BE2C (cell line): ENCODE data around the gene FFAR2.

ENCODE experiments used
- DNase-seq: peaks from one replicate; pipeline ENCODE4 v3.0.0-alpha.2; 2020
- H3K27me3 ChIP-seq: fragments of 250-450 bp; sonication (Bioruptor Pico); 2 replicates; pipeline ENCODE4 v1.5.1; 2020; ENCODE audit warnings: mild to moderate bottlenecking
- H3K36me3 ChIP-seq: fragments of 250-450 bp; sonication (Bioruptor Pico); 2 replicates; pipeline ENCODE4 v1.5.1; 2020; ENCODE audit warnings: mild to moderate bottlenecking
- H3K4me1 ChIP-seq: fragments of 250-450 bp; sonication (Bioruptor Pico); 2 replicates; pipeline ENCODE4 v1.5.1; 2020
- H3K4me3 ChIP-seq: 2 replicates; pipeline ENCODE4 v1.5.1; 2011; ENCODE audit warnings: low read depth, low read length
- H3K9me3 ChIP-seq: fragments of 250-450 bp; sonication (Bioruptor Pico); 2 replicates; pipeline ENCODE4 v1.5.1; 2020
- TF ChIP-seq, protein P1 (sequence below): IDR thresholded peaks from 2 replicates; pipeline ENCODE4 v1.5.1; 2012; ENCODE audit warnings: mild to moderate bottlenecking, low read depth, low read length

Gene FFAR2

DNA sequence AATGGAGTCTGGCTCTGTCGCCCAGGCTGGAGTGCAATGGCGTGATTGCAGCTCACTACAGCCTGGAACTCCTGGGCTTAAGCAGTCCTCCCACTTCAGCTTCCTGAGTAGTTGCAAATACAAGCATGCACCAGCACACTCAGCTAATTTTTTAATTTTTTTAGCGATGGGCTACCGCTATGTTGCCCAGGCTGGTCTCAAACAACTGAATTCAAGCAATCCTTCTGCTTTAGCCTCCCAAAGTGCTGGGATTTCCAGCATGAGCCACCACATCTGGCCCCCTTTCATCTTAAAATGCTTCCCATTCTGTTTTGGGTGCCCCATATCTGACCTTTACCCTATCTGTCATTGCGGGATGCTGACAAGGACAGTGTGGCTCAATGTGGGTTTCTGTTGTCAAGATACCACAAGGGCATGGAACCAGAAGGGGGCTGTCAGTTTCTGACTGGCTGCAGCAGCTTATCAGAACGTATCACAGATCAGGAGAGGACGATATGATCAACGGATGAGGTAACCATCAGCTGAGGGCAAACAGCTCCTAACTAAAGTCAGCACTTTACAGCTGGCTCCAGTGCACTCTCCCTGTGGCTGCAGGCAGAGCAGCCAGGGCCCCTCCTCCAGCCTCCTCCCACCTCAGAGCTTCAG lies 44.8 kb upstream of the FFAR2 start:
- H3K9me3 ChIP-seq, result no peaks in the 10 kb centered on the region
- H3K27me3 ChIP-seq, result no peaks in the 10 kb centered on the region
- H3K4me3 ChIP-seq, result no peak overlapping the region
- DNase-seq, result no peak
- TF ChIP-seq, protein P1, sequence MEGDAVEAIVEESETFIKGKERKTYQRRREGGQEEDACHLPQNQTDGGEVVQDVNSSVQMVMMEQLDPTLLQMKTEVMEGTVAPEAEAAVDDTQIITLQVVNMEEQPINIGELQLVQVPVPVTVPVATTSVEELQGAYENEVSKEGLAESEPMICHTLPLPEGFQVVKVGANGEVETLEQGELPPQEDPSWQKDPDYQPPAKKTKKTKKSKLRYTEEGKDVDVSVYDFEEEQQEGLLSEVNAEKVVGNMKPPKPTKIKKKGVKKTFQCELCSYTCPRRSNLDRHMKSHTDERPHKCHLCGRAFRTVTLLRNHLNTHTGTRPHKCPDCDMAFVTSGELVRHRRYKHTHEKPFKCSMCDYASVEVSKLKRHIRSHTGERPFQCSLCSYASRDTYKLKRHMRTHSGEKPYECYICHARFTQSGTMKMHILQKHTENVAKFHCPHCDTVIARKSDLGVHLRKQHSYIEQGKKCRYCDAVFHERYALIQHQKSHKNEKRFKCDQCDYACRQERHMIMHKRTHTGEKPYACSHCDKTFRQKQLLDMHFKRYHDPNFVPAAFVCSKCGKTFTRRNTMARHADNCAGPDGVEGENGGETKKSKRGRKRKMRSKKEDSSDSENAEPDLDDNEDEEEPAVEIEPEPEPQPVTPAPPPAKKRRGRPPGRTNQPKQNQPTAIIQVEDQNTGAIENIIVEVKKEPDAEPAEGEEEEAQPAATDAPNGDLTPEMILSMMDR, result no peak
- H3K36me3 ChIP-seq, result no peaks in the 10 kb centered on the region
- peaks cover 3% of the 10 kb centered on the region for H3K4me1 ChIP-seq

DNA sequence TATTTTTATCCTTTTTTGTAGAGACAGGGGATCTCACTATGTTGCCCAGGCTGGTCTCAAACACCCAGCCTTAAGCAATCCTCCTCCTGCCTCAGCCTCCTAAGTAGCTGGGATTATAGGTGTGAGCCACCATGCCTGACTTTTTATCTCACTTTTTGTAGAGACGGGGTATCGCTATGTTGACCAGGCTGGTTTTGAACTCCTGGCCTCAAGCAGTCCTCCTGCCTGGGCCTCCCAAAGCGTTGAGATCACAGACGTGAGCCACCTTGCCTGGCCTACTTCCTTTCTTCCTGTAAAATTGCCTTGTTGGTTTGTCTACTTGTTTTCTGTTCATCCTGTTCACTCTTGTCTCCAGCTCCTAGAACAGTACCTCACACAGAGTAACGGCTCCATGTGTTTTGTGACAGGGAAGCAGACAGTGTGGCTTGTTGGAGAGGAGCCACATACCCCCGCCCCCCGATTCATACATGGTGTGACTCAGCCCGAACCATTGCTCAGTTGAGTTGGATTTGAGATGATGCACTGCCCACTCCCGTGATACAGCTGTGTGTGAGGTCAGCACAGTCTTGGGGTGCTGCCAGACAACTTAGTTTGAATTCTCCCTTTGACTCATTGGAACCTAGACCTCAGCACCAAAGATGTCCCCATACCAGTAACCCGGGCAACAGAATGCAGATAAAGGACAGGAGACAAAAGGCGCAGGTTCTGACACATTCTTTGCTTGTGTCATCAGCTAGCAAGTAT lies 43.0 kb upstream of the FFAR2 start:
- no peak overlapping the region for H3K4me3 ChIP-seq
- H3K27me3 ChIP-seq, result no peaks in the 10 kb centered on the region
- no peak for DNase-seq
- TF ChIP-seq, protein P1, result no peak
- H3K4me1 ChIP-seq, result peaks cover 3% of the 10 kb centered on the region
- no peaks in the 10 kb centered on the region for H3K36me3 ChIP-seq
- H3K9me3 ChIP-seq, result no peaks in the 10 kb centered on the region

DNA sequence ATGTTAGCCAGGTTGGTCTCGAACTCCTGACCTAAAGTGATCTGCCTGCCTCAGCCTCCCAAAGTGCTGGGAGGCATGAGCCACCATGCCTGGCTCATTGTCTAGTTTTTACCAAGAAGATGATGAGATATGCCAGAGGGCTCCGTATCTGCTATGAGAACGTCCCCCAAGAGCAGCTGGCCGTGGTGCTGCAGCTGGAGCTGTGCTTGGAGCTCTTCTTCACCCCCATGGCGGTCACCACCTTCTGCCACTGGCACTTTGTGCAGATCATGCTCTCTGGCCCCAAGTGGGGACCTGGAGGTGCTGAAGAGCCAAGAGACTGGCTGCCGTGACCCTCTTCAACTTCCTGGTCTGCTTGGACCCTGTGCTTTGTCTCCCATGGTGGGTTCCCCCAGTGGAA lies 40.4 kb upstream of the FFAR2 start:
- Histone ChIP-seq H3K4me3 (no peak overlapping the region), H3K36me3 (no peaks in the 10 kb centered on the region), H3K4me1 (peaks cover 3% of the 10 kb centered on the region), H3K9me3 (no peaks in the 10 kb centered on the region), H3K27me3 (no peaks in the 10 kb centered on the region)
- DNase-seq, result no peak
- TF ChIP-seq, protein P1, result no peak

DNA sequence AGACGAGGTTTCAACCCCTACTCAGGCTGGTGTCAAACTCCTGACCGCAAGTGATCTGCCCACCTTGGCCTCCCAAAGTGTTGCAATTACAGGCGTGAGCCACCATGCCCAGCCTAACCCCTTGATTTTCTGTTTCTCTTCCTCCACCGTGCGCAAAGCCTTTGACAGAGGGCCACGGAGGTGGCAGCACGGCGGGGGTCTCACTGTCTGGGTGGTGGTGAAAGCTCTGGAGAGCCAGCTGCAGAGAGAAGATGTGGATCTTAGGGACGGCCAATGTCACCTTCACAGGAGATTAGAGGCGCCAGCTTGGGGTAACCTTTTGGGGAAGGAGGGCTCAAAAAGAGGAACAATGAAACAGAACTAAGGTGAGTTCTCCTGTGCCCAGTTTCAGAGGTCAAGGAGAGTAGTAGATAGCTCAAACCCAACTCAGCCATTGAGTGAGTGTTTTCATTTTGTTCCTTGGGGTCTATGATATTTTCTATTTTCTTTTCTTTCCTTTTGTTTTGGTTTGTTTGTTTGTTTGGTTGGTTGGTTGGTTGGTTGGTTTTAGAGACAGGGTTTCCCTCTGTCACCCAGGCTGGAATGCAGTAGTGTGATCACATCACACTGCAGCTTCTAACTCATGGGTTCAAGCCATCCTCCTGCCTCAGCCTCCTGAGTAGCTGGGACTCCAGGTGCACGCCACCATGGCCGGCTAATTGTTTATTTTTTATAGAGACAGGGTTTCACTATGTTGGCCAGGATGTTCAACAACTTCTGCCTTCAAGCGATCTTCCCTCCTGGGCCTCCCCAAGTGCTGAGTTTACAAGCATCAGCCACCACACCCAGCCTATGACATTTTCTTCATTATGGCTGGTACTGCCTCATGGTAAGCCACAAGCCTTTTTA lies 39.5 kb upstream of the FFAR2 start:
- no peaks in the 10 kb centered on the region for H3K36me3 ChIP-seq
- TF ChIP-seq, protein P1, result no peak
- no peak for DNase-seq
- H3K27me3 ChIP-seq, result no peaks in the 10 kb centered on the region
- no peaks in the 10 kb centered on the region for H3K4me1 ChIP-seq
- H3K4me3 ChIP-seq, result no peak overlapping the region
- no peaks in the 10 kb centered on the region for H3K9me3 ChIP-seq

DNA sequence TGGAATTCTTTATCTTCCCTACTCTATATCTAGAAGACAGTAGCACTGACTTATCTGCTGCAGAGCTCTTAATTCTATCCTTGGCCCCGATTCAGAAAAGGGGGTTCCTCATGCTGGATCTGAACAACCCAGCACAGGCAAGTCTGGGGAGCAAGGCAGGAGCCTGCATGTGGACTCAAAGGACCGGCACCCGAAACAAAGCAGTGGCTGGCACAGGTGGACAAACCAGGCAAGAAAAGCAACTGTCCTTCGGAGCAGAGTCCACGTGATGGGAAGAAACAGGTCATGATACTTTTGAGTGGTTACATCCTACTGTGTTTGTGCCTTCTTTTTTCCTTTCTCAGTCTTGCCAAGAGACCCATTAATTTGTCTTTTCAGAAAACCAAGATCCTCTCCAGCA lies 38.9 kb upstream of the FFAR2 start:
- TF ChIP-seq, protein P1, result no peak

More for the DNA sequence above, 38.9 kb upstream of the FFAR2 start:
- Histone ChIP-seq H3K27me3 (no peaks in the 10 kb centered on the region), H3K9me3 (no peaks in the 10 kb centered on the region), H3K36me3 (no peaks in the 10 kb centered on the region), H3K4me3 (no peak overlapping the region), H3K4me1 (no peaks in the 10 kb centered on the region)
- DNase-seq, result no peak
